ENCODE measurements around the gene NATD1.

DNA sequence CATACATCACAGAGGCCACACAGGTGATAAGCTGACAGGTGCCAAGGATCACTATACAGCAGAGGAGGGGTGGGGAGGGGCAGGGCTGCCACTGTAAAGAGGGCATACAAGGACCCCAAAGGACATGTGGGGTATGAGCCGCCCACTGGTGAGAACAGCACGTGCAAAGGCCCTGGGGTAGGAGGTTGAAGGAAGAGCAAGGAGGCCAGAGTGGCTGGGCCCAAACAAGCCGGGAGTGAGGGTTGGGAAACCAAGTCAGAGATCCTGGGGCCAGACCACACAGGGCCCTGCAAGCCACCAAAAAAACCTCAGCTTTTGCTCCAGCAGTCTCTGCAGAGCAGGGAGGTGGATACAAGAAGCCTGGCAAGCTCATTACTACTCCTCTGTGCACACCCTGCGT, 6.5 kb downstream of the NATD1 start:
- TF ChIP-seq CTCF (IDR thresholded peaks at IDR 0.05; ENCODE audit: low read depth, low read length) = no peak
- no peak for TF ChIP-seq EZH2phosphoT487 (IDR thresholded peaks at IDR 0.05; ENCODE audit: low read depth)
